AG09309 (cell line): Measurements from ENCODE around the gene NAPSA.

Experiments
- DNase-seq: peaks from one replicate; pipeline ENCODE4 v3.0.0-alpha.2; 2010; ENCODE audit warnings: low read depth
- H3K4me3 ChIP-seq: 2 replicates; pipeline ENCODE4 v1.5.1; 2011; ENCODE audit warnings: mild to moderate bottlenecking, low read depth, low read length, moderate library complexity; ENCODE audit not compliant: control insufficient read depth
- CTCF ChIP-seq: IDR thresholded peaks from 2 replicates; pipeline ENCODE4 v1.5.1; 2011; ENCODE audit warnings: mild to moderate bottlenecking, low read depth, low read length, inconsistent platforms; ENCODE audit not compliant: insufficient read depth, control insufficient read depth; ENCODE audit errors: missing control alignments

NAPSA gene

GRCh38 chr19:50309396-50310125 is 55.9 kb downstream of the NAPSA start:
- TF ChIP-seq CTCF, result no peak

GRCh38 chr19:50308991-50309390 is 56.4 kb downstream of the NAPSA start:
- TF ChIP-seq CTCF, result no peak
- DNase-seq, result no peak
- H3K4me3 ChIP-seq, result no peak overlapping the region

More at GRCh38 chr19:50309396-50310125, 55.9 kb downstream of the NAPSA start:
- H3K4me3 ChIP-seq, result no peak overlapping the region
- no peak for DNase-seq
